ENCODE data around the gene CCDC185.
"Not testable (repeated sequence)": the region's sequence is repeated elsewhere in the genome, so short reads cannot be mapped to it uniquely, and the experiment has no call there.

CCDC185 gene

GRCh38 chr1:223358826-223359225 lies 34.4 kb upstream of the CCDC185 start:
- Histone ChIP-seq H3K4me1 (ENCODE audit: control insufficient read depth, insufficient read depth, low read length) (peaks cover 8% of the 10 kb centered on the region), H3K9me3 (ENCODE audit: control insufficient read depth, low read length) (no peaks in the 10 kb centered on the region), H3K9ac (ENCODE audit: low read length) (no peak overlapping the region), H3K27me3 (ENCODE audit: control insufficient read depth, insufficient read depth, low read length) (peaks cover 4% of the 10 kb centered on the region), H3K36me3 (ENCODE audit: control insufficient read depth, insufficient read depth, low read length) (no peaks in the 10 kb centered on the region), H3K4me3 (ENCODE audit: low read length) (no peak overlapping the region)

- H3K36me3 ChIP-seq (ENCODE audit: control insufficient read depth, insufficient read depth, low read length): no peaks in the 10 kb centered on the region
- H3K27me3 ChIP-seq (ENCODE audit: control insufficient read depth, insufficient read depth, low read length): peaks cover 23% of the 10 kb centered on the region
- H3K9ac ChIP-seq (ENCODE audit: low read length): peak overlapping the region; percentile 50
- H3K4me1 ChIP-seq (ENCODE audit: control insufficient read depth, insufficient read depth, low read length): peaks cover 8% of the 10 kb centered on the region
- H3K4me3 ChIP-seq (ENCODE audit: low read length): peak overlapping the region; percentile 56
- no peaks in the 10 kb centered on the region for H3K9me3 ChIP-seq (ENCODE audit: control insufficient read depth, low read length)
These were observed 30.0 kb upstream of the CCDC185 start for GRCh38 chr1:223363057-223363855.

- Histone ChIP-seq H3K27me3 (ENCODE audit: control insufficient read depth, insufficient read depth, low read length) (peaks cover 23% of the 10 kb centered on the region), H3K4me3 (ENCODE audit: low read length) (peak within 1 kb of the TSS; percentile 56), H3K36me3 (ENCODE audit: control insufficient read depth, insufficient read depth, low read length) (no peaks in the 10 kb centered on the region), H3K9ac (ENCODE audit: low read length) (peak within 1 kb of the TSS; percentile 50), H3K9me3 (ENCODE audit: control insufficient read depth, low read length) (no peaks in the 10 kb centered on the region), H3K4me1 (ENCODE audit: control insufficient read depth, insufficient read depth, low read length) (peaks cover 8% of the 10 kb centered on the region)
These were observed 29.1 kb upstream of the CCDC185 start, which contains the start of gene SUSD4 for GRCh38 chr1:223363856-223364684. Gene SUSD4, minus strand, starts transcription at chr1:223364176. Its CDS starts 751 bp downstream, at chr1:223363425.

- Histone ChIP-seq H3K27me3 (ENCODE audit: control insufficient read depth, insufficient read depth, low read length) (peaks cover 23% of the 10 kb centered on the region), H3K9me3 (ENCODE audit: control insufficient read depth, low read length) (no peaks in the 10 kb centered on the region), H3K4me1 (ENCODE audit: control insufficient read depth, insufficient read depth, low read length) (peaks cover 8% of the 10 kb centered on the region), H3K9ac (ENCODE audit: low read length) (no peak overlapping the region), H3K4me3 (ENCODE audit: low read length) (peak overlapping the region; percentile 19), H3K36me3 (ENCODE audit: control insufficient read depth, insufficient read depth, low read length) (no peaks in the 10 kb centered on the region)
These were observed 28.4 kb upstream of the CCDC185 start for GRCh38 chr1:223364685-223365382.

- H3K27me3 ChIP-seq (ENCODE audit: control insufficient read depth, insufficient read depth, low read length): no peaks in the 10 kb centered on the region
- H3K9ac ChIP-seq (ENCODE audit: low read length): no peak overlapping the region
- no peaks in the 10 kb centered on the region for H3K4me1 ChIP-seq (ENCODE audit: control insufficient read depth, insufficient read depth, low read length)
- H3K4me3 ChIP-seq (ENCODE audit: low read length): no peak overlapping the region
- no peaks in the 10 kb centered on the region for H3K36me3 ChIP-seq (ENCODE audit: control insufficient read depth, insufficient read depth, low read length)
- no peaks in the 10 kb centered on the region for H3K9me3 ChIP-seq (ENCODE audit: control insufficient read depth, low read length)
These were observed 19.1 kb upstream of the CCDC185 start for GRCh38 chr1:223374064-223374610.

GRCh38 chr1:223378754-223379153 lies 14.5 kb upstream of the CCDC185 start:
- no peak overlapping the region for H3K9ac ChIP-seq (ENCODE audit: low read length)
- H3K4me1 ChIP-seq (ENCODE audit: control insufficient read depth, insufficient read depth, low read length): no peaks in the 10 kb centered on the region
- no peaks in the 10 kb centered on the region for H3K27me3 ChIP-seq (ENCODE audit: control insufficient read depth, insufficient read depth, low read length)
- no peaks in the 10 kb centered on the region for H3K9me3 ChIP-seq (ENCODE audit: control insufficient read depth, low read length)
- H3K36me3 ChIP-seq (ENCODE audit: control insufficient read depth, insufficient read depth, low read length): no peaks in the 10 kb centered on the region
- no peak overlapping the region for H3K4me3 ChIP-seq (ENCODE audit: low read length)

GRCh38 chr1:223386013-223386412 lies 7.2 kb upstream of the CCDC185 start:
- no peak overlapping the region for H3K4me3 ChIP-seq (ENCODE audit: low read length)
- H3K9ac ChIP-seq (ENCODE audit: low read length): no peak overlapping the region
- no peaks in the 10 kb centered on the region for H3K27me3 ChIP-seq (ENCODE audit: control insufficient read depth, insufficient read depth, low read length)
- H3K4me1 ChIP-seq (ENCODE audit: control insufficient read depth, insufficient read depth, low read length): no peaks in the 10 kb centered on the region
- no peaks in the 10 kb centered on the region for H3K9me3 ChIP-seq (ENCODE audit: control insufficient read depth, low read length)
- no peaks in the 10 kb centered on the region for H3K36me3 ChIP-seq (ENCODE audit: control insufficient read depth, insufficient read depth, low read length)

- no peaks in the 10 kb centered on the region for H3K4me1 ChIP-seq (ENCODE audit: control insufficient read depth, insufficient read depth, low read length)
- H3K9ac ChIP-seq (ENCODE audit: low read length): no peak overlapping the region
- H3K36me3 ChIP-seq (ENCODE audit: control insufficient read depth, insufficient read depth, low read length): no peaks in the 10 kb centered on the region
- H3K27me3 ChIP-seq (ENCODE audit: control insufficient read depth, insufficient read depth, low read length): peaks cover 14% of the 10 kb centered on the region
- no peaks in the 10 kb centered on the region for H3K9me3 ChIP-seq (ENCODE audit: control insufficient read depth, low read length)
- no peak overlapping the region for H3K4me3 ChIP-seq (ENCODE audit: low read length)
These were observed 2.6 kb upstream of the CCDC185 start for GRCh38 chr1:223390618-223391017.

GRCh38 chr1:223394242-223394641 lies 1.0 kb downstream of the CCDC185 start:
- H3K4me1 ChIP-seq (ENCODE audit: control insufficient read depth, insufficient read depth, low read length): no peaks in the 10 kb centered on the region
- no peaks in the 10 kb centered on the region for H3K9me3 ChIP-seq (ENCODE audit: control insufficient read depth, low read length)
- H3K9ac ChIP-seq (ENCODE audit: low read length): no peak overlapping the region
- H3K36me3 ChIP-seq (ENCODE audit: control insufficient read depth, insufficient read depth, low read length): no peaks in the 10 kb centered on the region
- H3K27me3 ChIP-seq (ENCODE audit: control insufficient read depth, insufficient read depth, low read length): peaks cover 14% of the 10 kb centered on the region
- H3K4me3 ChIP-seq (ENCODE audit: low read length): no peak overlapping the region

GRCh38 chr1:223394706-223395105 lies 1.5 kb downstream of the CCDC185 start:
- no peaks in the 10 kb centered on the region for H3K9me3 ChIP-seq (ENCODE audit: control insufficient read depth, low read length)
- peaks cover 14% of the 10 kb centered on the region for H3K27me3 ChIP-seq (ENCODE audit: control insufficient read depth, insufficient read depth, low read length)
- no peaks in the 10 kb centered on the region for H3K4me1 ChIP-seq (ENCODE audit: control insufficient read depth, insufficient read depth, low read length)
- no peaks in the 10 kb centered on the region for H3K36me3 ChIP-seq (ENCODE audit: control insufficient read depth, insufficient read depth, low read length)
- no peak overlapping the region for H3K9ac ChIP-seq (ENCODE audit: low read length)
- no peak overlapping the region for H3K4me3 ChIP-seq (ENCODE audit: low read length)

- H3K36me3 ChIP-seq (ENCODE audit: control insufficient read depth, insufficient read depth, low read length); H3K9me3 ChIP-seq (ENCODE audit: control insufficient read depth, low read length); H3K9ac ChIP-seq (ENCODE audit: low read length); H3K4me1 ChIP-seq (ENCODE audit: control insufficient read depth, insufficient read depth, low read length); H3K27me3 ChIP-seq (ENCODE audit: control insufficient read depth, insufficient read depth, low read length); H3K4me3 ChIP-seq (ENCODE audit: low read length): not testable (repeated sequence)
These were observed 6.2 kb downstream of the CCDC185 start for GRCh38 chr1:223399393-223399792.

Measured in mucosa of stomach (tissue), 1 donor.